H1 (cell line): Measurements from ENCODE around the gene MMP20. TPM values are rescaled to one million over a fixed set of nuclear protein-coding genes. Genes with fewer than 3 reads are reported as not detected.

ENCODE experiments used
- CTCF ChIA-PET: fragments of 300-600 bp; sonication (Branson Sonifier 250); formaldehyde crosslinking; loops from one replicate; lab custom pipeline; 2021; ENCODE audit not compliant: partially characterized antibody; lab: Charles Lee
- POLR2A ChIA-PET: fragments of 300-600 bp; sonication (Branson Sonifier 250); formaldehyde crosslinking; loops from one replicate; lab custom pipeline; 2021; ENCODE audit warnings: inconsistent platforms; ENCODE audit not compliant: partially characterized antibody; lab: Charles Lee
- DNase-seq, 2 experiments: peaks; one replicate each; pipeline versions ENCODE4 v3.0.0 to v3.0.0-alpha.2; 2010 to 2022; ENCODE audit warnings: low spot score in 2 of 2, low read depth in 1 of 2, mixed read lengths in 1 of 2
- FAIRE-seq: peaks from 2 replicates; lab custom pipeline; 2011; peaks lifted over from hg19 to GRCh38; lab: Jason Lieb, UNC
- H2AFZ ChIP-seq: 2 replicates; pipeline ENCODE4 v1.8.1; 2012; ENCODE audit warnings: low read length, inconsistent platforms
- H2AK5ac ChIP-seq: 2 replicates; pipeline ENCODE4 v1.6.1; 2013; ENCODE audit warnings: low read depth, low read length
- H2BK120ac ChIP-seq: replicated peaks from 2 replicates; pipeline ENCODE3; 2013; ENCODE audit warnings: low read depth, low read length, inconsistent platforms
- H2BK12ac ChIP-seq: 2 replicates; pipeline ENCODE4 v1.6.1; 2013; ENCODE audit warnings: low read depth, low read length
- H2BK15ac ChIP-seq: 2 replicates; pipeline ENCODE4 v1.6.1; 2013; ENCODE audit warnings: low read length
- H2BK20ac ChIP-seq: 2 replicates; pipeline ENCODE4 v1.6.1; 2013; ENCODE audit warnings: low read length
- H2BK5ac ChIP-seq: 2 replicates; pipeline ENCODE4 v1.6.1; 2013; ENCODE audit warnings: low read depth, low read length
- H3K14ac ChIP-seq: 2 replicates; pipeline ENCODE4 v1.6.1; 2013; ENCODE audit warnings: inconsistent platforms; ENCODE audit not compliant: insufficient read length
- H3K18ac ChIP-seq: 2 replicates; pipeline ENCODE4 v1.6.1; 2013; ENCODE audit warnings: low read length; ENCODE audit errors: extremely low read depth
- H3K23ac ChIP-seq: 2 replicates; pipeline ENCODE4 v1.6.1; 2013; ENCODE audit warnings: inconsistent platforms; ENCODE audit not compliant: insufficient read length
- H3K23me2 ChIP-seq: 2 replicates; pipeline ENCODE4 v1.6.1; 2013; ENCODE audit warnings: low read depth, low read length
- H3K27ac ChIP-seq: 2 replicates; pipeline ENCODE4 v1.6.1; 2011; ENCODE audit warnings: low read depth, low read length, inconsistent platforms
- H3K27me3 ChIP-seq, 4 experiments: replicated peaks in 1 of 4; 1 replicate in 1 of 4; 2 replicates in 3 of 4; pipeline versions ENCODE4 v1.6.1 to v1.8.1; 2011 to 2013; ENCODE audit warnings: low read length in 3 of 4, mild to moderate bottlenecking in 3 of 4, inconsistent platforms in 2 of 4, mixed read lengths in 2 of 4, moderate library complexity in 1 of 4; ENCODE audit not compliant: control insufficient read depth in 3 of 4, insufficient read depth in 3 of 4; ENCODE audit errors: extremely low read depth in 1 of 4
- H3K36me3 ChIP-seq, 4 experiments: 2 replicates each; pipeline versions ENCODE4 v1.6.1 to v1.8.1; 2011 to 2013; ENCODE audit warnings: mild to moderate bottlenecking in 4 of 4, low read length in 3 of 4, moderate library complexity in 2 of 4, control low read depth in 1 of 4, inconsistent platforms in 1 of 4; ENCODE audit not compliant: insufficient read depth in 4 of 4, control insufficient read depth in 2 of 4
- H3K4ac ChIP-seq: replicated peaks from 2 replicates; pipeline ENCODE3; 2013; ENCODE audit warnings: low read length, low read depth, mixed read lengths, inconsistent platforms; ENCODE audit not compliant: insufficient read length
- H3K4me1 ChIP-seq, 4 experiments: replicated peaks in 1 of 4; 1 replicate in 1 of 4; 2 replicates in 3 of 4; pipeline versions ENCODE4 v1.6.1 to v1.8.1; 2011 to 2013; ENCODE audit warnings: low read length in 3 of 4, inconsistent platforms in 2 of 4, mixed read lengths in 1 of 4; ENCODE audit not compliant: insufficient read depth in 4 of 4, control insufficient read depth in 3 of 4
- H3K4me2 ChIP-seq, 2 experiments: 2 replicates each; pipeline versions ENCODE4 v1.6.1 to v1.8.1; 2011 to 2013; ENCODE audit warnings: low read depth in 2 of 2, low read length in 2 of 2, control low read depth in 1 of 2, inconsistent platforms in 1 of 2, mild to moderate bottlenecking in 1 of 2; ENCODE audit not compliant: insufficient read depth in 1 of 2
- H3K4me3 ChIP-seq, 4 experiments: fragments of 200-600, 300-600 bp in 1 of 4; sonication (generic), shearing (Covaris generic), sonication (Bioruptor Twin) in 1 of 4; 2 replicates each; pipeline versions ENCODE4 v1.5.1 to v1.8.1; 2011 to 2016; ENCODE audit warnings: low read length in 4 of 4, low read depth in 3 of 4, control low read depth in 2 of 4, inconsistent platforms in 2 of 4, mild to moderate bottlenecking in 2 of 4, mixed read lengths in 1 of 4, moderate library complexity in 1 of 4; ENCODE audit not compliant: insufficient read depth in 2 of 4; ENCODE audit errors: extremely low read depth in 1 of 4
- H3K56ac ChIP-seq: replicated peaks from 2 replicates; pipeline ENCODE3; 2013; ENCODE audit warnings: low read depth, mild to moderate bottlenecking, mixed read lengths, low read length, inconsistent platforms; ENCODE audit not compliant: insufficient read length
- H3K79me1 ChIP-seq: 2 replicates; pipeline ENCODE4 v1.6.1; 2013; ENCODE audit warnings: low read depth, low read length, control low read depth
- H3K79me2 ChIP-seq, 2 experiments: 2 replicates each; pipeline versions ENCODE4 v1.6.1 to v1.8.1; 2012 to 2013; ENCODE audit warnings: low read length in 2 of 2, mild to moderate bottlenecking in 2 of 2, inconsistent platforms in 1 of 2; ENCODE audit not compliant: insufficient read depth in 2 of 2, control insufficient read depth in 1 of 2
- H3K9ac ChIP-seq, 4 experiments: replicated peaks in 1 of 4; 1 replicate in 1 of 4; 2 replicates in 3 of 4; pipeline versions ENCODE4 v1.6.1 to v1.8.1; 2011 to 2013; ENCODE audit warnings: low read depth in 3 of 4, low read length in 3 of 4, control low read depth in 2 of 4, mild to moderate bottlenecking in 2 of 4, moderate library complexity in 2 of 4, inconsistent platforms in 1 of 4; ENCODE audit errors: extremely low read depth in 1 of 4
- H3K9me3 ChIP-seq, 2 experiments: 2 replicates each; pipeline versions ENCODE4 v1.6.1 to v1.8.1; 2012 to 2013; ENCODE audit warnings: mild to moderate bottlenecking in 2 of 2, moderate library complexity in 2 of 2, control low read depth in 1 of 2, inconsistent platforms in 1 of 2, low read depth in 1 of 2, low read length in 1 of 2, mixed read lengths in 1 of 2; ENCODE audit not compliant: insufficient read depth in 2 of 2
- H4K20me1 ChIP-seq, 2 experiments: replicated peaks in 1 of 2; 2 replicates each; pipeline versions ENCODE3 to v1.8.1; 2011 to 2013; ENCODE audit warnings: inconsistent platforms in 2 of 2, low read length in 2 of 2, mild to moderate bottlenecking in 1 of 2; ENCODE audit not compliant: insufficient read depth in 2 of 2, control insufficient read depth in 1 of 2
- H4K5ac ChIP-seq: 2 replicates; pipeline ENCODE4 v1.6.1; 2013; ENCODE audit warnings: low read length, low read depth, mixed read lengths, inconsistent platforms; ENCODE audit not compliant: insufficient read length
- H4K8ac ChIP-seq: 2 replicates; pipeline ENCODE4 v1.8.0; 2013; ENCODE audit warnings: mild to moderate bottlenecking, moderate library complexity, low read length, inconsistent platforms; ENCODE audit not compliant: insufficient read depth; ENCODE audit errors: extremely low read depth
- H4K91ac ChIP-seq: replicated peaks from 2 replicates; pipeline ENCODE3; 2013; ENCODE audit warnings: low read length, mixed read lengths, inconsistent platforms; ENCODE audit not compliant: insufficient read length
- BACH1 ChIP-seq: IDR thresholded peaks from 2 replicates; pipeline ENCODE4 v1.6.1; 2012; ENCODE audit warnings: low read length, improper control_type of control experiment
- GTF2F1 ChIP-seq: IDR thresholded peaks from 2 replicates; pipeline ENCODE4 v1.6.1; 2012; ENCODE audit warnings: low read depth, low read length, improper control_type of control experiment, borderline replicate concordance
- KDM4A ChIP-seq: IDR thresholded peaks from one replicate; pipeline ENCODE4 v1.7.1; 2012; ENCODE audit warnings: low read depth, mild to moderate bottlenecking, moderate library complexity, low read length, inconsistent platforms; ENCODE audit not compliant: severe bottlenecking
- SAP30 ChIP-seq: fragments of 300-600 bp; sonication (generic); IDR thresholded peaks from 2 replicates; pipeline ENCODE4 v1.7.1; 2012; ENCODE audit warnings: low read length, moderate library complexity, mild to moderate bottlenecking, inconsistent platforms; ENCODE audit not compliant: insufficient read depth, insufficient replicate concordance
- SIX5 ChIP-seq: IDR thresholded peaks from 2 replicates; pipeline ENCODE4 v1.6.1; 2011; ENCODE audit warnings: mild to moderate bottlenecking, low read depth, low read length
- SP4 ChIP-seq: IDR thresholded peaks from 2 replicates; pipeline ENCODE4 v1.6.1; 2012; ENCODE audit warnings: low read length, inconsistent platforms
- SRF ChIP-seq: IDR thresholded peaks from 2 replicates; pipeline ENCODE4 v1.6.1; 2011; ENCODE audit warnings: mild to moderate bottlenecking, low read depth, low read length, moderate library complexity
- WGBS, 2 experiments: shearing (Covaris generic) in 1 of 2; methylation state at CpG; one replicate each; pipeline versions ENCODE4 v1.1.6 to v1.1.7; 2013 to 2015; ENCODE audit warnings: low lambda C conversion rate in 2 of 2, mixed read lengths in 2 of 2, inconsistent platforms in 1 of 2, low coverage in 1 of 2, missing lambda C conversion rate in 1 of 2; ENCODE audit not compliant: insufficient replicate concordance in 2 of 2, insufficient coverage in 1 of 2, insufficient read length in 1 of 2; ENCODE audit errors: extremely low coverage in 1 of 2, missing lambda C conversion rate in 1 of 2; 5-methylcytosine and 5-hydroxymethylcytosine counted together
- long read RNA-seq, 2 experiments: library from RNA in 1 of 2; library from capped mRNA in 1 of 2; stranded (forward); transcript quantifications; one replicate each; pipeline ENCODE4 v2.0.0, GENCODE V29; 2021; ENCODE audit warnings: inconsistent platforms in 1 of 2
- polyA minus RNA-seq, 3 experiments: library from RNA; depleted of rRNA, polyadenylated mRNA; stranded (reverse); fragments of >200 nt; gene quantifications; 1 replicate in 2 of 3; 2 replicates in 1 of 3; pipeline ENCODE4 v1.2.3, GENCODE V29; 2011
- polyA plus RNA-seq, 7 experiments: library from polyadenylated mRNA; depleted of rRNA in 3 of 7; stranded (reverse) in 5 of 7; unstranded in 2 of 7; fragments of >200 nt in 5 of 7; fragments of 200-250 nt in 2 of 7; gene quantifications; 1 replicate in 5 of 7; 2 replicates in 1 of 7; 4 replicates in 1 of 7; pipeline versions ENCODE4 v1.2.1 to v1.2.3, GENCODE V29; 2011 to 2013; ENCODE audit warnings: missing spikeins in 2 of 7, mixed read lengths in 2 of 7
- total RNA-seq: library from RNA; stranded (reverse); fragmentation: NEBNext Ultra II Directional; extraction: Animal tissue kit (Norgen Biotek cat#: 25700); gene quantifications from 2 replicates; pipeline ENCODE4 v1.2.1, GENCODE V29; 2021
- TF ChIP-seq, protein P1 (sequence below), 3 experiments: IDR thresholded peaks; 1 replicate in 2 of 3; 2 replicates in 1 of 3; pipeline versions ENCODE4 v1.5.1 to v1.6.1; 2011; ENCODE audit warnings: low read length in 3 of 3, mild to moderate bottlenecking in 3 of 3, inconsistent platforms in 2 of 3, low read depth in 1 of 3, moderate library complexity in 1 of 3; ENCODE audit not compliant: insufficient read depth in 1 of 3; ENCODE audit errors: control extremely low read depth in 1 of 3

Gene MMP20, protein sequence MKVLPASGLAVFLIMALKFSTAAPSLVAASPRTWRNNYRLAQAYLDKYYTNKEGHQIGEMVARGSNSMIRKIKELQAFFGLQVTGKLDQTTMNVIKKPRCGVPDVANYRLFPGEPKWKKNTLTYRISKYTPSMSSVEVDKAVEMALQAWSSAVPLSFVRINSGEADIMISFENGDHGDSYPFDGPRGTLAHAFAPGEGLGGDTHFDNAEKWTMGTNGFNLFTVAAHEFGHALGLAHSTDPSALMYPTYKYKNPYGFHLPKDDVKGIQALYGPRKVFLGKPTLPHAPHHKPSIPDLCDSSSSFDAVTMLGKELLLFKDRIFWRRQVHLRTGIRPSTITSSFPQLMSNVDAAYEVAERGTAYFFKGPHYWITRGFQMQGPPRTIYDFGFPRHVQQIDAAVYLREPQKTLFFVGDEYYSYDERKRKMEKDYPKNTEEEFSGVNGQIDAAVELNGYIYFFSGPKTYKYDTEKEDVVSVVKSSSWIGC
- not detected in 2 replicates for total RNA-seq
- polyA plus RNA-seq (2011; rRNA removed) = not detected in 2 replicates
- polyA plus RNA-seq (2011; cell fraction: cytosol; rRNA removed) = not detected
- not detected for polyA plus RNA-seq (2011; cell fraction: nucleus; rRNA removed)
- not detected in 4 replicates for polyA plus RNA-seq (2012, experiment 1 of 2)
- polyA plus RNA-seq (2012, experiment 2 of 2) = not detected
- not detected for polyA plus RNA-seq (2013, experiment 1 of 2)
- not detected for polyA plus RNA-seq (2013, experiment 2 of 2)
- not detected in 2 replicates for polyA minus RNA-seq (2011; rRNA and poly(A)+ RNA removed)
- not detected for polyA minus RNA-seq (2011; cell fraction: cytosol; rRNA and poly(A)+ RNA removed)
- polyA minus RNA-seq (2011; cell fraction: nucleus; rRNA and poly(A)+ RNA removed) = not detected
- long read RNA-seq, experiment 1 = 0 reads
- long read RNA-seq, experiment 2 = 0 reads

DNA sequence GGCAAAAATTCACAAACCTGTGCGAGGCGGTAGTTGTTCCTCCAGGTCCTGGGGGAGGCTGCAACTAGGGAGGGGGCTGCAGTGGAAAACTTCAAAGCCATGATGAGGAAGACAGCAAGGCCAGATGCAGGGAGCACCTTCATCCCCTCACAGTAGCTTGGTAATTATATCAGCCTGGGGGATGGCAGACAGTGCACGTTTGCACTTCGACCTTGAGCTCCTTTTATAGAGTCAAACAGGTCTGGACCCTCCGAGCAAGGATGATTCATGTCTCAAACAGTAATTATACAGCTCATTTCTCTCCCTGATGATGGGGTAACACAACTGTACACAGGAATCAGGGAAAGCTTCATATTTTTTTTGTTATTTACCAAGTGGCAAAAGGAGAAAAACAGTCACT, at the start of gene MMP20:
Gene MMP20, minus strand, starts transcription at position 156 of the 400 bp plus-strand sequence. Its CDS starts 13 bp downstream, at position 143.
- no peak for FAIRE-seq
- CTCF ChIA-PET = interaction anchor here (0.9 to 1.2 kb wide), 4 partner anchors 9 to 40 kb away, joined by 3 to 8 read pairs (median 4); no protein-coding TSS in a partner anchor
- WGBS, 2 experiments = 91% methylated on average over 5 of the region's 5 CpGs; no CpG with 5 or more reads in 1 of the 2 experiments
- TF ChIP-seq SP4 = no peak
- TF ChIP-seq SAP30 = no peak
- TF ChIP-seq, protein P1, sequence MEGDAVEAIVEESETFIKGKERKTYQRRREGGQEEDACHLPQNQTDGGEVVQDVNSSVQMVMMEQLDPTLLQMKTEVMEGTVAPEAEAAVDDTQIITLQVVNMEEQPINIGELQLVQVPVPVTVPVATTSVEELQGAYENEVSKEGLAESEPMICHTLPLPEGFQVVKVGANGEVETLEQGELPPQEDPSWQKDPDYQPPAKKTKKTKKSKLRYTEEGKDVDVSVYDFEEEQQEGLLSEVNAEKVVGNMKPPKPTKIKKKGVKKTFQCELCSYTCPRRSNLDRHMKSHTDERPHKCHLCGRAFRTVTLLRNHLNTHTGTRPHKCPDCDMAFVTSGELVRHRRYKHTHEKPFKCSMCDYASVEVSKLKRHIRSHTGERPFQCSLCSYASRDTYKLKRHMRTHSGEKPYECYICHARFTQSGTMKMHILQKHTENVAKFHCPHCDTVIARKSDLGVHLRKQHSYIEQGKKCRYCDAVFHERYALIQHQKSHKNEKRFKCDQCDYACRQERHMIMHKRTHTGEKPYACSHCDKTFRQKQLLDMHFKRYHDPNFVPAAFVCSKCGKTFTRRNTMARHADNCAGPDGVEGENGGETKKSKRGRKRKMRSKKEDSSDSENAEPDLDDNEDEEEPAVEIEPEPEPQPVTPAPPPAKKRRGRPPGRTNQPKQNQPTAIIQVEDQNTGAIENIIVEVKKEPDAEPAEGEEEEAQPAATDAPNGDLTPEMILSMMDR (IDR thresholded peaks at IDR 0.05; ENCODE audit: control extremely low read depth in 1 of 3, insufficient read depth in 1 of 3, low read depth in 1 of 3, low read length in 3 of 3) = no peak
- no peak for TF ChIP-seq GTF2F1
- TF ChIP-seq KDM4A = no peak
- no peak for TF ChIP-seq BACH1
- TF ChIP-seq SIX5 = no peak
- TF ChIP-seq SRF = no peak

More for the DNA sequence above, at the start of gene MMP20:
- Histone ChIP-seq H3K79me2 (no peaks in the 10 kb centered on the region), H3K56ac (no peak within 1 kb of the TSS), H3K36me3 (no peaks in the 10 kb centered on the region), H2BK20ac (no peak within 1 kb of the TSS), H3K79me1 (no peaks in the 10 kb centered on the region), H3K9me3 (no peaks in the 10 kb centered on the region), H3K4me1 (no peaks in the 10 kb centered on the region), H2AFZ (no peak within 1 kb of the TSS), H3K9ac (no peak within 1 kb of the TSS), H3K27ac (no peak within 1 kb of the TSS), H3K4me2 (no peak within 1 kb of the TSS), H2AK5ac (no peak within 1 kb of the TSS), H3K23me2 (no peaks in the 10 kb centered on the region), H2BK12ac (no peak within 1 kb of the TSS), H2BK5ac (no peak within 1 kb of the TSS), H4K20me1 (no peaks in the 10 kb centered on the region), H2BK15ac (no peak within 1 kb of the TSS), H3K4ac (no peak within 1 kb of the TSS), H4K5ac (no peak within 1 kb of the TSS), H3K18ac (no peak within 1 kb of the TSS), H4K91ac (no peak within 1 kb of the TSS), H3K14ac (no peak within 1 kb of the TSS), H3K4me3 (no peak within 1 kb of the TSS), H2BK120ac (no peak within 1 kb of the TSS), H3K23ac (no peak within 1 kb of the TSS), H4K8ac (no peak within 1 kb of the TSS; the same call in 1 of the 2 replicates), H3K27me3 (no peaks in the 10 kb centered on the region)
- no peak for DNase-seq
- POLR2A ChIA-PET = no interaction called here
